Activated naive CD8-positive, alpha-beta T cell treated with anti-CD3 and anti-CD28 coated beads, Interleukin-2, amount 10 ng/mL, durations not matched to agents 7 days and 5 days (primary cell): ENCODE results near the gene LRG1. TPM values are rescaled to one million over a fixed set of nuclear protein-coding genes. Genes with fewer than 3 reads are reported as not detected.

ENCODE experiments used
- ATAC-seq: fragments of 150-1000 bp; cut with Tn5 transposase; one replicate; pipeline ENCODE4 v1.10.0; 2021; ENCODE audit warnings: low read depth, moderate library complexity
- POLR2A ChIA-PET: fragments of 350-600 bp; sonication (Branson Sonifier 250); formaldehyde crosslinking; loops from one replicate; lab custom pipeline; 2021; ENCODE audit warnings: antibody characterized with exemption; lab: Charles Lee
- DNase-seq: peaks from one replicate; pipeline ENCODE4 v3.0.0; 2021
- H3K27ac Mint-ChIP-seq: one replicate; pipeline ENCODE4 v1.8.0; 2022; ENCODE audit warnings: mild to moderate bottlenecking, mixed read lengths
- H3K27me3 Mint-ChIP-seq: one replicate; pipeline ENCODE4 v1.8.0; 2022; ENCODE audit warnings: mild to moderate bottlenecking, moderate library complexity, mixed read lengths
- H3K36me3 Mint-ChIP-seq: one replicate; pipeline ENCODE4 v1.8.0; 2021; ENCODE audit warnings: mild to moderate bottlenecking, mixed read lengths
- H3K4me1 Mint-ChIP-seq: one replicate; pipeline ENCODE4 v1.8.0; 2021; ENCODE audit warnings: mixed read lengths
- H3K4me3 Mint-ChIP-seq: one replicate; pipeline ENCODE4 v1.8.0; 2022; ENCODE audit warnings: mild to moderate bottlenecking, moderate library complexity, mixed read lengths
- H3K9me3 Mint-ChIP-seq: one replicate; pipeline ENCODE4 v1.8.0; 2021; ENCODE audit warnings: mixed read lengths
- total RNA-seq, 2 experiments: library from RNA; stranded (reverse); gene quantifications; one replicate each; pipeline ENCODE4 v1.2.3, GENCODE V29; 2021

LRG1 gene
- total RNA-seq, 2 experiments from 2014 or later, result not detected

DNA sequence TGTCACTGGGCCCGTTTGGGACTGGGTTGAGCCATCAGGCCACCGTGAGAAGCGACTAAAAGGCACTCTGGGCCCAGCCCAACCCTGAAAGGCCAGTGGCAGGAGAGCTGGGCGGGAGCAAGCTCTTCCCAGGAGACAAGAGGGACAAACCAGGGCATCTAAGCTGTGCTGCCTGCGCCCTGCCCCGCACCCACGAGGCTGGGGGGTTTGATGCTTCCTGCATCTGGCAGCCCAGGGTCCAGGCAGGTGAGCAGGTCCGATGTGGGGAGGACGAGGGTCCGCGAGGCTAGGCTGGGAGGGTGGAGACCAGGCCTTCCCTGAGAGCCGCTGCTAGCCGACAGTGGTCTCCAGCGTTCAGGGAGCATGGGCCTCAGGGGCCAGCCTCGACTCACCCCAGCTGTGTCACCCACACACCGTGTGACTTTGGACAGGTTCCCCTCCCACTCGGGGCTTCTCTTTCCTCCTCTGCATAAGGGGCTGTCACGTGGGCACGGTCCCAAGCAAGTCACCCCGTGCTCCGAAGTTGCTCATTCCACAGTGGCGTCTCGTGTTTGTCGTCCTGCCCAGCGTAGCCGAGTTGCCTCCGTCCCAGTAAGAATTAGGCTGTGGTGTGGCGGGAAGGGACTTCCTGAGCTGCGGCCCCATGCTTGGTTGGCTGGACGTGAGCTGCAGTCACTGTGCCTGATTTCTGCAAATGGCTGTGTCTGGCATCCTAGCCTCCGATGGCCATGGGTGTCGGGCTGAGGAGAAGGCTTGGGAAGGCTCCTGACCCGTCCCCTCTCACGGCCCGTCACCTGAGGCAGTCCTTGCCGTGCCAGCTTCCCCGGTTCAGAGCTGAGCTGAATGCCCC is 37.3 kb downstream of the LRG1 start:
- Mint-ChIP-seq H3K9me3 (no peaks in the 10 kb centered on the region), H3K4me1 (peaks cover 12% of the 10 kb centered on the region), H3K27me3 (no peaks in the 10 kb centered on the region), H3K36me3 (peaks cover 5% of the 10 kb centered on the region), H3K27ac (no peak overlapping the region), H3K4me3 (no peak overlapping the region)
- DNase-seq, result no peak
- no peak for ATAC-seq
- POLR2A ChIA-PET, result interaction anchor here (0.6 kb wide), 1 partner anchor 121 kb away, joined by 3 read pairs; no protein-coding TSS in a partner anchor

DNA sequence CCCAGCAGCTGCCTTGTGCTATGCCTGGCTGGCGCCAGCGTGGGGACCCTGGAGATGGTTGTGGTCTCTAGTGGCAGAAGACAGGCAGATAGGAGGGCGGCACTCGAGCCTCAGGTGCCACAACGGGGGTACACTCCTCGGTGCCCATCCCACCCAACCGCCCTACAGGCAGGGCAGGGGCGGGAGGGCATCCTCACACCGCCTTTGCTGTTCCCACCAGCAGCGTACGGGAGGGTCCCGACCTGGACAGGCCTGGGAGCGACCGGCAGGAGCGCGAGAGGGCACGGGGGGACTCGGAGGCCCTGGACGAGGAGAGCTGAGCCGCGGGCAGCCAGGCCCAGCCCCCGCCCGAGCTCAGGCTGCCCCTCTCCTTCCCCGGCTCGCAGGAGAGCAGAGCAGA is 38.1 kb downstream of the LRG1 start:
- no peaks in the 10 kb centered on the region for H3K9me3 Mint-ChIP-seq
- POLR2A ChIA-PET, result no interaction called here
- no peak for ATAC-seq
- no peak overlapping the region for H3K27ac Mint-ChIP-seq
- DNase-seq, result no peak
- H3K27me3 Mint-ChIP-seq, result no peaks in the 10 kb centered on the region
- H3K36me3 Mint-ChIP-seq, result peaks cover 1% of the 10 kb centered on the region
- H3K4me3 Mint-ChIP-seq, result no peak overlapping the region
- H3K4me1 Mint-ChIP-seq, result peaks cover 11% of the 10 kb centered on the region

DNA sequence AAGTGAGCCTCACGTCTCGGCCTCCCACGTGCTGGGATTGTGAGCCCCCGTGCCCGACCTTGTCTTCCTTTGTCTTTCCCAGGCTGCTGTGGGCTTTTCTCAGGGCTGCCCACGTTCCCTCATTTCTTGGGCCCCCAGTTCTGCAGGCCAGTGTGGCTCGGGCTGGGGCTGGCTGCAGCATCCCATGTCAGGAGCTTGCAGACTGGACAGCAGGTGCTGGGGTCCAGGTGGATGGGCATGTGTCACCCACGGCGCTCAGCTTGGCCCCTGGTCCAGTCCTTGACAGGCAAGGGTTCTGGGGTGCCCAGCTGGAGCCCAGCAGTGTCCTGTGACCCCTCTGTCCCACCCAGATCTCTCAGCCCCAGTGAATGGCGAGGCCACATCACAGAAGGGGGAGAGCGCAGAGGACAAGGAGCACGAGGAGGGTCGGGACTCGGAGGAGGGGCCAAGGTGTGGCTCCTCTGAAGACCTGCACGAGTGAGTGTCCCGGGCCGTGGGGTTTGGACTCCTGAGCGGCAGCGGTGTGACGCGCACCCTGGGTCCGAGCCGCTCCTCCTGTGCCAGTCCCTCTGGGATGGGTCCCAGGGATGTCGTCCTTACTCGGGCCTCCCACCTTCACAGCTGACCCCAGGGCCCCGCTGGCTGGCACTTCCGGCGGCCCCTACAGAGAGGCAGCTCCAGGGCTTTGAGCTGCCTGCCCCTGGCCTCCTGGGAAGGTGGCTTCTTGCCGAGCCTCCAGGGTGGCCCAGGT is 38.8 kb downstream of the LRG1 start:
- H3K4me1 Mint-ChIP-seq, result peaks cover 5% of the 10 kb centered on the region
- H3K27ac Mint-ChIP-seq, result no peak overlapping the region
- H3K9me3 Mint-ChIP-seq, result no peaks in the 10 kb centered on the region
- POLR2A ChIA-PET, result no interaction called here
- H3K36me3 Mint-ChIP-seq, result peaks cover 1% of the 10 kb centered on the region
- no peak overlapping the region for H3K4me3 Mint-ChIP-seq
- no peaks in the 10 kb centered on the region for H3K27me3 Mint-ChIP-seq
- ATAC-seq (no peak), DNase-seq (no peak)

DNA sequence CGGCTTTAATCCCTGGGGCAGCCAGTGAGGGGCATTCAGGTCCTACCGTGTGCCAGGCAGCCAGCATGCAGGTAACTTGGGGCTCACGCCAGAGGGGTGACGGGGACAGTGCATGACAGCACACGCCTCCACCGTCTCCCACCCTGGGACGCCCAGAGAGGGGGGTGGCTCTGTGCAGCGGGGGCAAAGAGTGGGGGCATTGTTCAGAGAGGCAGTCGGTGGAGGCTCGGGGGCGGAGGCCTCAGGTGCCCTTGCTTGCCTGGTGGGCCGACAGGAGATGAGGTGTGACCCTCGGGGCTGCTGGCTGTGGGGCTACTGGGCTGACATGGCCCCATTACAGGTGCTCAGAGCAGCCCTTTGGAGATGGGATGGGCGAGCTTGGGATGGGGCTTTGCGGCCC is 40.0 kb downstream of the LRG1 start:
- H3K9me3 Mint-ChIP-seq, result no peaks in the 10 kb centered on the region
- no peaks in the 10 kb centered on the region for H3K27me3 Mint-ChIP-seq
- DNase-seq, result no peak
- no peaks in the 10 kb centered on the region for H3K4me1 Mint-ChIP-seq
- no peak for ATAC-seq
- POLR2A ChIA-PET, result no interaction called here
- H3K4me3 Mint-ChIP-seq, result no peak overlapping the region
- H3K27ac Mint-ChIP-seq, result no peak overlapping the region
- peaks cover 1% of the 10 kb centered on the region for H3K36me3 Mint-ChIP-seq

DNA sequence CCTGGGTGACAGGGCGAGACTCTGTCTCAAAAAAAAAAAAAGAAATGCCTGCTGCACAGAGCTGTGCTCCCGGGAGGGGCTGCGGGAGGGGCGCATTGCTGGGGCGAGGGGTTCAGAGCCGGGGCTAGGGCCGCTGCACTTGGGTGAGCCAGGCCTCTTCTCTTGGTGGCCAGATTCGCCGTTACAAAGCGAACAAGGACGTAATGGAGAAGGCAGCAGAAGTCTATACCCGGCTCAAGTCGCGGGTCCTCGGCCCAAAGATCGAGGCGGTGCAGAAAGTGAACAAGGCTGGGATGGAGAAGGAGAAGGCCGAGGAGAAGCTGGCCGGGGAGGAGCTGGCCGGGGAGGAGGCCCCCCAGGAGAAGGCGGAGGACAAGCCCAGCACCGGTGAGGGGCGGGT is 40.5 kb downstream of the LRG1 start:
- Mint-ChIP-seq H3K4me1 (no peaks in the 10 kb centered on the region), H3K27me3 (no peaks in the 10 kb centered on the region)
- POLR2A ChIA-PET, result no interaction called here

DNA sequence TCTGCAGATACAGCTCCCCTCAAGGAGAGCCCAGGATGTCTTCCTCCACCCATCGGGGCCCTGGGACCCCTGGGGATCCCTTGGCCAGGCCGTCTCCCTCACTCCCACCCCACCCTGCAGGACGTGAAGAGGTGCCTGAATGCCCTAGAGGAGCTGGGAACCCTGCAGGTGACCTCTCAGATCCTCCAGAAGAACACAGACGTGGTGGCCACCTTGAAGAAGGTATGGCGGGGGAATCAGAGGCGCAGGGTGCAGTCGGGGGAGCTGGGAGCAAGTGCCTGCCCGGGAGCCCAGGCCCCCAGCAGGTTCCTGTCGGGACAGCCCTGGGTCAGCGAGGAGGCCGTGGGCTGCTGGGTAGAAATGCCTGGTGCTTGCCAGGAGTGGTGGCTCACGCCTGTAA is 41.1 kb downstream of the LRG1 start:
- Mint-ChIP-seq H3K4me1 (no peaks in the 10 kb centered on the region), H3K27me3 (no peaks in the 10 kb centered on the region), H3K36me3 (peaks cover 1% of the 10 kb centered on the region), H3K4me3 (no peak overlapping the region), H3K27ac (no peak overlapping the region), H3K9me3 (no peaks in the 10 kb centered on the region)
- DNase-seq (no peak), ATAC-seq (no peak)
- POLR2A ChIA-PET, result no interaction called here

More for the DNA sequence above, 40.5 kb downstream of the LRG1 start:
- peaks cover 1% of the 10 kb centered on the region for H3K36me3 Mint-ChIP-seq
- no peaks in the 10 kb centered on the region for H3K9me3 Mint-ChIP-seq
- DNase-seq (no peak), ATAC-seq (no peak)
- no peak overlapping the region for H3K27ac Mint-ChIP-seq
- H3K4me3 Mint-ChIP-seq, result no peak overlapping the region

DNA sequence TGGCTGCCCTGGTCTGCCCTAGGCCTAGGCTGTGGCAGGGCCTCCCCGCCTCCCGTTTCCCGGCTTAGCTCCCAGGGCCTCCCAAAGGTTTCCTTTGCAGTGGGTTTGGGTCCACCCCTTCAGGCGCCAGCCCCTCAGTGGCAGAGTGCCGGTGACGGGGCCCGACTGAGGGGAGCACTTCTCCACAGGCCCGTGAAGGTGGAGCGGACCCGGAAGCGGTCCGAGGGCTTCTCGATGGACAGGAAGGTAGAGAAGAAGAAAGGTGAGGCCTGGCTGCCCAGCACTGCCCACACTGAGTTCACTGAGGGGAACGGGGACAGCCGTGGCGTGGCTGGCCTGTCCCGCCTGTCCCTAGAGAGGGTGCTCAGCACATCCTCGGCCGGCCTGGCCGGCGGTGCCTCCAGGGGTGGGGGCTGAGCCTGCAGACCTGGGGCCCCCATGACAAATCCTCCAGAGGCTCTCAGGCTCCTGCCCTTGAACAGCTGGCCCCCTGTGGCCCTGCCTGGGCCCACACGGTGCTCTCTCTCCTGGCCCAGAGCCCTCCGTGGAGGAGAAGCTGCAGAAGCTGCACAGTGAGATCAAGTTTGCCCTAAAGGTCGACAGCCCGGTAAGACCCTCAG is 42.0 kb downstream of the LRG1 start:
- no peak overlapping the region for H3K27ac Mint-ChIP-seq
- ATAC-seq (no peak), DNase-seq (no peak)
- H3K36me3 Mint-ChIP-seq, result peaks cover 1% of the 10 kb centered on the region
- H3K9me3 Mint-ChIP-seq, result no peaks in the 10 kb centered on the region
- POLR2A ChIA-PET, result no interaction called here
- no peaks in the 10 kb centered on the region for H3K4me1 Mint-ChIP-seq
- H3K4me3 Mint-ChIP-seq, result no peak overlapping the region
- no peaks in the 10 kb centered on the region for H3K27me3 Mint-ChIP-seq

DNA sequence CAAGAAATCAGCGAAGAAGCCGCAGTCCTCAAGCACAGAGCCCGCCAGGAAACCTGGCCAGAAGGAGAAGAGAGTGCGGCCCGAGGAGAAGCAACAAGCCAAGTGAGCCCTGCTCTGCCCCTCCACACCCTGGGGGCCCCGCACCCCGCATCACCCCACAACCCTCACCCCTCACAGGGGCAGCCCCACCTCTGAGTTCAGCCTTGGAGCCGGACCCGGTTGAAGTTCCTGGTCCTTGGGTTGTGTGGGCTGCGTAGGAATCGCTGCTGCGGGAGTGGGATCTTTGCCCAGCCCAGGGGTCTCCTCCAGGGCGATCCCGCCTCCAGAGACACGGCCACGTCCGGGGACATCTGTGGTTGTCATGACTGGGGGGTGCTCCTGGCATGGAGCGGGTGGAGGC is 43.5 kb downstream of the LRG1 start:
- Mint-ChIP-seq H3K27ac (no peak overlapping the region), H3K4me1 (no peaks in the 10 kb centered on the region), H3K4me3 (no peak overlapping the region), H3K9me3 (no peaks in the 10 kb centered on the region), H3K27me3 (no peaks in the 10 kb centered on the region), H3K36me3 (peaks cover 1% of the 10 kb centered on the region)
- no peak for ATAC-seq
- DNase-seq, result no peak
- POLR2A ChIA-PET, result no interaction called here

DNA sequence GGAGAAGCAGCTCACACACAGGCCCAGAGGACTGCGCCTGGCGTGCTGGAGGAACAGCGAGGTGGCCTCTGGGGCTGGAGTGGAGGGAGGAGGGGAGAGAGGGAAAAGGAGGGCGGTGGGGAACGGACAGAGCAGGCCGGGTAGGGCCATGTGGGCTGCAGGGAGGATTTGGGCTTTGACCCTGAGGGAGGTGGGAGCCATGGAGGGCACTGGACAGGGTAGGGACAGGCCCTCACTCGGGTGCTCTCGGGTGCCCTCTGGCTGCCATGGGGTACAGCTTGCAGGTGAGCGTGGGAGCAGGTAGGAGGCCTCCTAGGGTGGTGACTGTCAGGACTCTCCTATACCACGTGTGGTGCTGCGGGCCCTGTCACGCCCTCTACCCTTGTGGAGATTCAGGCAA is 44.4 kb downstream of the LRG1 start:
- ATAC-seq (no peak), DNase-seq (no peak)
- Mint-ChIP-seq H3K4me3 (no peak overlapping the region), H3K9me3 (no peaks in the 10 kb centered on the region), H3K27me3 (no peaks in the 10 kb centered on the region), H3K27ac (no peak overlapping the region), H3K36me3 (peaks cover 2% of the 10 kb centered on the region), H3K4me1 (no peaks in the 10 kb centered on the region)
- POLR2A ChIA-PET, result interaction anchor here (0.6 kb wide), 1 partner anchor 12 kb away, joined by 5 read pairs; no protein-coding TSS in a partner anchor

DNA sequence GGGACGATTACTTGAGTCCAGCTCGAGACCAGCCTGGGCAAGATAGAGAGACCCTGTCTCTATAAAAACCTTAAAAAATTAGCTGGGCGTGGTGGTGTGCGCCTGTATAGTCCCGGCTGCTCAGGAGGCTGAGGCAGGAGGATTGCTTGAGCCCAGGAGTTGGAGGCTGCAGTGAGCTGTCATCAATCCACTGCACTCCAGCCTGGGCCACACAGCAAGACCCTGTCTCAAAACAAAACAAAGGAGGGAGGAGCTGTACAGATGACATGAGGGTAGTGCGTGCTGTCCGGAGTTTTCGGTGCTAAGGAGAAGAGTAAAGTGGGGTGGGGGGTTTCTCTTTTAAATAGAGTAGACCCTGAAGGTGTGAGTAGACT is 45.2 kb downstream of the LRG1 start:
- H3K4me3 Mint-ChIP-seq, result no peak overlapping the region
- POLR2A ChIA-PET, result no interaction called here
- H3K36me3 Mint-ChIP-seq, result peaks cover 4% of the 10 kb centered on the region
- H3K4me1 Mint-ChIP-seq, result no peaks in the 10 kb centered on the region
- DNase-seq (no peak), ATAC-seq (no peak)
- H3K9me3 Mint-ChIP-seq, result no peaks in the 10 kb centered on the region
- H3K27me3 Mint-ChIP-seq, result no peaks in the 10 kb centered on the region
- no peak overlapping the region for H3K27ac Mint-ChIP-seq

DNA sequence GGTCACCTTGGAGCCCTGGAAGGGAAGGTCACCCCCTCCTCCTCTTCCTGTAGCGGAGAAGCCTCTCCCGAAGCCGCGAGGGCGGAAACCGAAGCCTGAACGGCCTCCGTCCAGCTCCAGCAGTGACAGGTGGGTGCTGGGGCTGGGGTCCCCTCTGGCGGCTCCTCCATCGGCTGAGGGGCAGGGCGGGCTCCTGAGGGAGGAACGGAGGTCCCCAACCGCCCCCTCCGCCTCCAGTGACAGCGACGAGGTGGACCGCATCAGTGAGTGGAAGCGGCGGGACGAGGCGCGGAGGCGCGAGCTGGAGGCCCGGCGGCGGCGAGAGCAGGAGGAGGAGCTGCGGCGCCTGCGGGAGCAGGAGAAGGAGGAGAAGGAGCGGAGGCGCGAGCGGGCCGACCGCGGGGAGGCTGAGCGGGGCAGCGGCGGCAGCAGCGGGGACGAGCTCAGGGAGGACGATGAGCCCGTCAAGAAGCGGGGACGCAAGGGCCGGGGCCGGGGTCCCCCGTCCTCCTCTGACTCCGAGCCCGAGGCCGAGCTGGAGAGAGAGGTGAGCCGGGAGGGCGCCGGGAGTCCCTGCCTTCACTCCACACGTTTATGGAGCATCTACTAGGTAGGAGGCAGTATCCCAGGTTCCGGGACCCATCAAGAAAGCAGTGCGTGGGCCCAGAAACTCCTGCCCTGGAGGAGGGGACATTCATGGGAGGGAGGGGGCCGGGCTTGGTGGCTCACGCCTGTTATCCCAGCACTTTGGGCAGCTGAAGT is 45.7 kb downstream of the LRG1 start:
- H3K9me3 Mint-ChIP-seq, result no peaks in the 10 kb centered on the region
- peaks cover 2% of the 10 kb centered on the region for H3K36me3 Mint-ChIP-seq
- POLR2A ChIA-PET, result no interaction called here
- no peaks in the 10 kb centered on the region for H3K4me1 Mint-ChIP-seq
- no peaks in the 10 kb centered on the region for H3K27me3 Mint-ChIP-seq
- no peak for DNase-seq
- no peak overlapping the region for H3K4me3 Mint-ChIP-seq
- no peak for ATAC-seq
- no peak overlapping the region for H3K27ac Mint-ChIP-seq

DNA sequence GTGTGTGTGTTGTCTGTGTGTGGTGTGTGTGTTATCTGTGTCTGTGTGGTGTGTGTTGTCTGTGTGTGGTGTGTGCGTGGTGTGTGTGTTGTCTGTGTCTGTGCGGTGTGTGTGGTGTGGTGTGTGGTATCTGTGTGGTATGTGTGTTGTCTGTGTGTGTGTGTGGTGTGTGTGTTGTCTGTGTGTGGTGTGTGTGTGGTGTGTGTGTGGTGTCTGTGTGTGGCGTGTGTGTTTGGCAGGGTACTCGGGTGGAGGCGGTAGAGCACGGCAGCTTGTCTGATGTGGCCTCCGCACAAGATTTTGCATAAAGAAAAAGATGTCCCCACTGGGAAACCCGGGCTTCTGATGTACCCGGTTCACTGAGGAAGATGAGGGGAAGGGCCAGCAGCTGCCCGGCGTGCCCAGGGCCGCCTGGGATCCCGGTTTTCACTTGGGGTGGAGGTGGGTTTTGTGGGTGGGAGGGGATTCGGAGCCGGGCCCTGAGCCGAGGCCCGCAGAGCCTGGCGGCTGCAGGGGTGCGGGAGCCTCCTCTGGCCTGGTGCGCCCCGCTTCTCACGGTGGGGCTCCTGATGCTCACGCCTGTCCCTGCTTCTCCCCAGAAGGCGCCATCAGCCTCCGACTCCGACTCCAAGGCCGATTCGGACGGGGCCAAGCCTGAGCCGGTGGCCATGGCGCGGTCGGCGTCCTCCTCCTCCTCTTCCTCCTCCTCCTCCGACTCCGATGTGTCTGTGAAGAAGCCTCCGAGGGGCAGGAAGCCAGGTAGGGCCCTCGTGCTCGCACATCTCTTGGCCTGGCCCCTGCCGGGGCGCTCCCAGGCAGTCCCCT is 46.5 kb downstream of the LRG1 start:
- Mint-ChIP-seq H3K36me3 (peaks cover 2% of the 10 kb centered on the region), H3K4me1 (no peaks in the 10 kb centered on the region), H3K9me3 (no peaks in the 10 kb centered on the region), H3K4me3 (no peak overlapping the region), H3K27me3 (no peaks in the 10 kb centered on the region), H3K27ac (no peak overlapping the region)
- no peak for ATAC-seq
- POLR2A ChIA-PET, result no interaction called here
- DNase-seq, result no peak
